Testis (tissue), 3 donors: ENCODE data around the gene CDK14. TPM values are rescaled to one million over a fixed set of nuclear protein-coding genes. Genes with fewer than 3 reads are reported as not detected.

ENCODE experiments used
- DNase-seq: peaks from one replicate; pipeline ENCODE4 v3.0.0-alpha.2; 2019
- H3K27ac ChIP-seq, 2 donors: fragments of 200-600 bp; sonication (generic); one replicate each; pipeline ENCODE4 v1.5.1; 2019
- H3K27me3 ChIP-seq: fragments of 200-600 bp; sonication (generic); one replicate; pipeline ENCODE4 v1.5.1; 2019
- H3K36me3 ChIP-seq: fragments of 200-600 bp; sonication (generic); one replicate; pipeline ENCODE4 v1.5.1; 2017; ENCODE audit warnings: low read depth; ENCODE audit errors: missing control alignments
- H3K4me1 ChIP-seq: fragments of 200-600 bp; sonication (generic); one replicate; pipeline ENCODE4 v1.5.1; 2019
- H3K4me3 ChIP-seq, 2 donors: fragments of 200-600 bp; sonication (generic); one replicate each; pipeline ENCODE4 v1.5.1; 2017 to 2019
- H3K9me3 ChIP-seq: fragments of 200-600 bp; sonication (generic); one replicate; pipeline ENCODE4 v1.5.1; 2017
- POLR2A ChIP-seq: fragments of 450-650 bp; IDR thresholded peaks from one replicate; pipeline ENCODE4 v1.6.1; 2017; ENCODE audit warnings: antibody characterized with exemption, mild to moderate bottlenecking, moderate library complexity
- WGBS, 2 donors: methylation state at CpG; one replicate each; pipeline ENCODE4 v1.1.5; 2018; 5-methylcytosine and 5-hydroxymethylcytosine counted together
- intact Hi-C: fragments of 100-400 bp; cut with DNase I; formaldehyde crosslinking; loops from one replicate; pipeline ENCODE4 v1.15.1; 2023; ENCODE audit warnings: low total_unique reads
- polyA plus RNA-seq: library from polyadenylated mRNA; stranded (reverse); fragments of 350-450 nt; fragmentation: Illumina TruSeq; extraction: RNeasy Lipid Tissue Mini Kit (QIAGEN cat#74804); gene quantifications from one replicate; pipeline ENCODE4 v1.2.3, GENCODE V29; 2014; ENCODE audit warnings: low read depth, low replicate concordance; ENCODE audit not compliant: insufficient read depth
- total RNA-seq, 2 donors: library from RNA; depleted of rRNA; stranded (reverse); fragments of >200 nt; gene quantifications; one replicate each; pipeline ENCODE4 v1.2.3, GENCODE V29; 2016
- TF ChIP-seq, protein P1 (sequence below), 3 experiments: fragments of 450-650 bp in 2 of 3; fragments of 200-600 bp in 1 of 3; sonication (generic) in 1 of 3; IDR thresholded peaks; one replicate each; pipeline ENCODE4 v1.5.1; 2016 to 2019; ENCODE audit warnings: antibody characterized with exemption in 3 of 3, mild to moderate bottlenecking in 2 of 3, moderate library complexity in 1 of 3

The CDK14 gene
- total and polyA plus RNA-seq, 3 donors from 2014 or later = 18.9 to 22.7 (median 19.5) TPM

DNA sequence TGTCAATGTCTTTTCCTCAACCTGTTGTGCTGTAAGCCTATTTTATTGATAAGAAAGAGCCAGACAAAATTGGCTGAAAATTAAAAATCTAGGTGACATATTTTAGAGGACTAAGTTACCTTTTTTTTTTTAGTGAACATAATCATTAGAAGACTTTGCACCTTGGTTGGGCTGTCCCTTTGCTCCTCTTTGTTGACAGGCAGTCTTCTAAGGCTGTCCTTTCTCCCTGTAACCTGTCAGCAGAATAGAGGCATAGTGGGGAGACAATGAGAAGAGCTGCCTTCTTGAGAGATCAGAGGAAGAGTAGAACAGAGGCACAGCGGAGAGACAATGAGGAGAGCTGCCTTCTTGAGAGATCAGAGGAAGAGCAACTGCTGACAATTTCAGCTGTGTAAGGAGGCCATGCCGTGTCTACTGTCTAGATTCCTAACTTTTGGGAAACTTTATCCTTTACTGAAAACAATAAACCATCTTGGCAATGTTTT, 429.8 kb downstream of the CDK14 start:
- DNase-seq = no peak
- Histone ChIP-seq H3K4me1 (no peaks in the 10 kb centered on the region), H3K36me3 (no peaks in the 10 kb centered on the region), H3K27me3 (no peaks in the 10 kb centered on the region), H3K4me3 (no peak overlapping the region), H3K9me3 (no peaks in the 10 kb centered on the region), H3K27ac (no peak overlapping the region)
- intact Hi-C loops = no loop called here
- no peak for TF ChIP-seq POLR2A
- TF ChIP-seq, protein P1, sequence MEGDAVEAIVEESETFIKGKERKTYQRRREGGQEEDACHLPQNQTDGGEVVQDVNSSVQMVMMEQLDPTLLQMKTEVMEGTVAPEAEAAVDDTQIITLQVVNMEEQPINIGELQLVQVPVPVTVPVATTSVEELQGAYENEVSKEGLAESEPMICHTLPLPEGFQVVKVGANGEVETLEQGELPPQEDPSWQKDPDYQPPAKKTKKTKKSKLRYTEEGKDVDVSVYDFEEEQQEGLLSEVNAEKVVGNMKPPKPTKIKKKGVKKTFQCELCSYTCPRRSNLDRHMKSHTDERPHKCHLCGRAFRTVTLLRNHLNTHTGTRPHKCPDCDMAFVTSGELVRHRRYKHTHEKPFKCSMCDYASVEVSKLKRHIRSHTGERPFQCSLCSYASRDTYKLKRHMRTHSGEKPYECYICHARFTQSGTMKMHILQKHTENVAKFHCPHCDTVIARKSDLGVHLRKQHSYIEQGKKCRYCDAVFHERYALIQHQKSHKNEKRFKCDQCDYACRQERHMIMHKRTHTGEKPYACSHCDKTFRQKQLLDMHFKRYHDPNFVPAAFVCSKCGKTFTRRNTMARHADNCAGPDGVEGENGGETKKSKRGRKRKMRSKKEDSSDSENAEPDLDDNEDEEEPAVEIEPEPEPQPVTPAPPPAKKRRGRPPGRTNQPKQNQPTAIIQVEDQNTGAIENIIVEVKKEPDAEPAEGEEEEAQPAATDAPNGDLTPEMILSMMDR (IDR thresholded peaks at IDR 0.05) = no peak
- WGBS, 2 donors = 92 to 96% methylated on average over 2 of the region's 2 CpGs

DNA sequence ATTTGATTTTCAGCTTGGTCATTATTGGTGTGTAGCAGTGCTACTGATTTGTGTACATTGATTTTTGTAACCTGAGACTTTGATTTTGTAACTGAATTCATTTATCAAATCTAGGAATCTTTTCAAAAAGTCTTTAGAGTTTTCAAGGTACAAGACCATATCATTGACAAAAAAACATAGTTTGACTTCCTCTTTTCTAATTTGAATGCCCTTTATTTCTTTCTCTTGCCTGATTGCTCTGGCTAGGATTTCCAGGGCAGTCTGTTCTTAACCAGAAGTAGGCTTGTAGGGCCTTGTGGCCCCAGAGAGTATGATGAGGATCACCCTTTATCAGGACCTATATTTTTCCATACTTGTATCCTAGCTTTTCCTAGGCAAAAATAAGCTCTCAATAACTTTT, 433.6 kb downstream of the CDK14 start:
- Histone ChIP-seq H3K27me3 (no peaks in the 10 kb centered on the region), H3K27ac (no peak overlapping the region), H3K4me1 (no peaks in the 10 kb centered on the region), H3K36me3 (no peaks in the 10 kb centered on the region), H3K4me3 (no peak overlapping the region), H3K9me3 (no peaks in the 10 kb centered on the region)
- intact Hi-C loops = no loop called here
- no peak for TF ChIP-seq POLR2A
- TF ChIP-seq, protein P1 (IDR thresholded peaks at IDR 0.05) = no peak
- DNase-seq = no peak

DNA sequence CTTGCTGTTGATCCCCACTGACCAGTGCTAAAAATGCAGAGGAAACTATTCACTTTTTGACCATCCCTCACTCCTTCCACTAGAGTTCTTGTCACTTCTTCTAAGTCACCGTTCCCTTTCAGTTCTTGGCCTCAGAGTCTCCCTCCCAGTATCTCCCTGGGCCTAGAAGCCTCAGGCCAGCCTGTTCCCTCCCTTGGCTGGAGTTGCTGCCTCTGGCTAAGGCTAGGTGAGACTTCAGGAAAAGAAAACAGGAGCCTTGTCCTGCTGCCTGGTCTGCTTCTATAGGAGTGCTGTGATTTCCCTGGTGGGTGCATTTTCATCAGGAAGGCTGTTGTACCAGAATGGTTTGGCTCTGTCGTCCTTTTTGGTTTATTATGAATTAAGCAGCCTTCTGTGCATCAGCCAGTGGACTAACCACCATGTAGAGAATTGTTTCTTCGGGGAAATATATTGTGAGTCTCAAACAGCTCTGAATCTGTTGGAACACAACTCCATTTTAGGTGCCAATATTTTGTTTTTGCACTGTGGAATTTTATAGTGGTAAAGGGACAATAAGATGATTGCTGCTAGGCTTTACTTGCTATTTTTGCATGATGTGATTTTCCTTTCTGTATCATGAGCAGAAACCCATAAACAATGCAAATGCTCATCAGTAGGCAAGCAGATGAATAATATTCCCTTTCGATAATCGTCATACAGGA, 434.7 kb downstream of the CDK14 start:
- Histone ChIP-seq H3K4me1 (no peaks in the 10 kb centered on the region), H3K36me3 (no peaks in the 10 kb centered on the region), H3K27ac (no peak overlapping the region), H3K4me3 (no peak overlapping the region), H3K9me3 (no peaks in the 10 kb centered on the region), H3K27me3 (no peaks in the 10 kb centered on the region)
- 56 to 69% methylated on average over 5 of the region's 5 CpGs for WGBS, 2 donors
- TF ChIP-seq, protein P1 (IDR thresholded peaks at IDR 0.05) = no peak
- TF ChIP-seq POLR2A = no peak
- intact Hi-C loops = no loop called here
- DNase-seq = no peak

DNA sequence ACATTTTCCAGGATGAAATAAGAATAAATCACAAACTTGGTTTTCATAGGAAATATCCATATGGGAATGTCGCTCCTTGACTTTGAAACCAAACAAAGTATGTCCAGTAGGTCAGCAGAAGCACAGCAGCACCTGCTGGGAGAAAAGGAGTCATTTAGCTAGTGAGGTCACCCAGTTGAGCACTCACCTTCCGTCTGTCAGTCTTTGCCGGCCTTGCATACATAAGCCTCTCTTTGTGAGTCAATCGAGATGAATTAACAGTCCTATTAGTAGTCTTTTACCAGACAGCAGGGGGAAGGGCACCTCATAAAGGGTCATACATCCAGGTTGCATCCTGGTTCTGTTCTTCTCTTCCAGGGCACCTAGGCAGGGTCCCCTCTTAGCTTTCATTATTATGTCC, 435.6 kb downstream of the CDK14 start:
- TF ChIP-seq, protein P1 (IDR thresholded peaks at IDR 0.05) = no peak
- no peak for TF ChIP-seq POLR2A
- Histone ChIP-seq H3K4me1 (no peaks in the 10 kb centered on the region), H3K27ac (no peak overlapping the region), H3K9me3 (no peaks in the 10 kb centered on the region), H3K36me3 (no peaks in the 10 kb centered on the region), H3K4me3 (no peak overlapping the region), H3K27me3 (no peaks in the 10 kb centered on the region)
- DNase-seq = no peak
- intact Hi-C loops = no loop called here
- 81 to 85% methylated on average over 4 of the region's 4 CpGs for WGBS, 2 donors

DNA sequence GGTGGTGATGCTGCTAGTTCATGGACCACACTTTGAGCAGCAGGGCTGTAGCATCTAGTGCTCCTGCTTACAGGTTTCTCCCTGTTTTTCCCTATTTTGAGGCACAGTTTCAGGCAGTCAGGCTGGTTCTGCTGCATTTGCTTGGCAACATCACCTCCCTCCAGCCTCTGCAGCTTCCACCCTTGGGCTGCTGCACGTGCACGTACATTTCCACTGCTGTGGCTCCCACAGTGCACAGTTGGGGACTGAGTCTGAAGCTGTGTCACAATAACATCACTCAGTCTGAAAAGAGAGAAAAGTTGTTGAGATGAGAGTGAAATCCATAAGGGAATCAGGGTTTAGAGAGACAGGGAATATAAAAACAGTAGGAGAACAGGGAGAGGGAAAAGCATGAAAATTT, 437.5 kb downstream of the CDK14 start:
- intact Hi-C loops = no loop called here
- DNase-seq = no peak

More for the DNA sequence above, 437.5 kb downstream of the CDK14 start:
- H3K27me3 ChIP-seq = no peaks in the 10 kb centered on the region
- no peaks in the 10 kb centered on the region for H3K4me1 ChIP-seq
- H3K36me3 ChIP-seq = no peaks in the 10 kb centered on the region
- TF ChIP-seq POLR2A = no peak
- TF ChIP-seq, protein P1 (IDR thresholded peaks at IDR 0.05) = no peak
- H3K27ac ChIP-seq = no peak overlapping the region
- H3K4me3 ChIP-seq = no peak overlapping the region
- 73 to 78% methylated on average over 2 of the region's 2 CpGs for whole genome bisulfite sequencing, 2 donors
- no peaks in the 10 kb centered on the region for H3K9me3 ChIP-seq
